Liver (tissue), 3 donors: ENCODE results near the gene SUCLG2.
A peak's percentile ranks its signal among the peaks of the same experiment; 100 is the strongest.

ENCODE experiments used
- EGR1 ChIP-seq, 2 donors: IDR thresholded peaks; 2 replicates each; pipeline ENCODE4 v1.6.1; 2016 to 2018; ENCODE audit warnings: antibody characterized with exemption in 2 of 2, low read depth in 2 of 2
- FOXA1 ChIP-seq: IDR thresholded peaks from 2 replicates; pipeline ENCODE4 v1.6.1; 2016; ENCODE audit warnings: antibody characterized with exemption
- SP1 ChIP-seq: IDR thresholded peaks from 2 replicates; pipeline ENCODE4 v1.6.1; 2018; ENCODE audit warnings: antibody characterized with exemption, mild to moderate bottlenecking
- TAF1 ChIP-seq: conservative IDR thresholded peaks from 2 replicates; pipeline ENCODE4 v1.6.1; 2016; ENCODE audit warnings: antibody characterized with exemption, mild to moderate bottlenecking
- YY1 ChIP-seq: IDR thresholded peaks from 2 replicates; pipeline ENCODE4 v1.6.1; 2016; ENCODE audit warnings: antibody characterized with exemption, mild to moderate bottlenecking
- TF ChIP-seq, protein P1 (sequence below): fragments of 150-350 bp; IDR thresholded peaks from 2 replicates; pipeline ENCODE4 v1.5.1; 2017; ENCODE audit warnings: improper control_type of control experiment, low read depth, low read length; ENCODE audit not compliant: missing input control
- TF ChIP-seq, protein P2 (sequence below): IDR thresholded peaks from 2 replicates; pipeline ENCODE4 v1.6.1; 2016; ENCODE audit warnings: antibody characterized with exemption, mild to moderate bottlenecking
- TF ChIP-seq, protein P3 (sequence below): IDR thresholded peaks from 2 replicates; pipeline ENCODE4 v1.6.1; 2016; ENCODE audit warnings: antibody characterized with exemption
- donor health status: healthy.
- donor health status: healthy.

DNA sequence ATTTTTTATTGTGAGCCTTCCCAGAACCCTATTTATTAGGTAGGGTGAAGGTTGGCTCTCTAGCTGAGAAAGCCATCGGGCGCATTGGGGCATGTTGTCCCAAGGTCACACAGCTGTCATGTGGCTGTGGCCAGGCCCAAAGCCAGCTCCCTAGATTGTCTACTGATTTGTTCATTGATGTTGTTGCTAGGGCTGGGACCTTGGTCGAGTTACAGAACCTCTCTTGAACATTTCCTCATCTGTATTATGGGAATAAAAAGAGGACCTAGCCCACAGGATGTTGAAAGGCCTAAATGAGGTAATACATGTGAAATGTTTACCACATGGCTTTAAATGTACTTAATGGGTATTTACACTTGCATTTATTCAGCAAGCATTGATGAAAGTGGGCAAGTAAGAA, 252.5 kb downstream of the SUCLG2 start:
- TF ChIP-seq FOXA1 (no peak), EGR1 (IDR thresholded peaks at IDR 0.05; ENCODE audit: low read depth in 2 of 2) (no peak), YY1 (no peak), SP1 (peak; percentile 63), TAF1 (no peak)
- TF ChIP-seq, protein P1, sequence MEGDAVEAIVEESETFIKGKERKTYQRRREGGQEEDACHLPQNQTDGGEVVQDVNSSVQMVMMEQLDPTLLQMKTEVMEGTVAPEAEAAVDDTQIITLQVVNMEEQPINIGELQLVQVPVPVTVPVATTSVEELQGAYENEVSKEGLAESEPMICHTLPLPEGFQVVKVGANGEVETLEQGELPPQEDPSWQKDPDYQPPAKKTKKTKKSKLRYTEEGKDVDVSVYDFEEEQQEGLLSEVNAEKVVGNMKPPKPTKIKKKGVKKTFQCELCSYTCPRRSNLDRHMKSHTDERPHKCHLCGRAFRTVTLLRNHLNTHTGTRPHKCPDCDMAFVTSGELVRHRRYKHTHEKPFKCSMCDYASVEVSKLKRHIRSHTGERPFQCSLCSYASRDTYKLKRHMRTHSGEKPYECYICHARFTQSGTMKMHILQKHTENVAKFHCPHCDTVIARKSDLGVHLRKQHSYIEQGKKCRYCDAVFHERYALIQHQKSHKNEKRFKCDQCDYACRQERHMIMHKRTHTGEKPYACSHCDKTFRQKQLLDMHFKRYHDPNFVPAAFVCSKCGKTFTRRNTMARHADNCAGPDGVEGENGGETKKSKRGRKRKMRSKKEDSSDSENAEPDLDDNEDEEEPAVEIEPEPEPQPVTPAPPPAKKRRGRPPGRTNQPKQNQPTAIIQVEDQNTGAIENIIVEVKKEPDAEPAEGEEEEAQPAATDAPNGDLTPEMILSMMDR: no peak
- TF ChIP-seq, protein P2, sequence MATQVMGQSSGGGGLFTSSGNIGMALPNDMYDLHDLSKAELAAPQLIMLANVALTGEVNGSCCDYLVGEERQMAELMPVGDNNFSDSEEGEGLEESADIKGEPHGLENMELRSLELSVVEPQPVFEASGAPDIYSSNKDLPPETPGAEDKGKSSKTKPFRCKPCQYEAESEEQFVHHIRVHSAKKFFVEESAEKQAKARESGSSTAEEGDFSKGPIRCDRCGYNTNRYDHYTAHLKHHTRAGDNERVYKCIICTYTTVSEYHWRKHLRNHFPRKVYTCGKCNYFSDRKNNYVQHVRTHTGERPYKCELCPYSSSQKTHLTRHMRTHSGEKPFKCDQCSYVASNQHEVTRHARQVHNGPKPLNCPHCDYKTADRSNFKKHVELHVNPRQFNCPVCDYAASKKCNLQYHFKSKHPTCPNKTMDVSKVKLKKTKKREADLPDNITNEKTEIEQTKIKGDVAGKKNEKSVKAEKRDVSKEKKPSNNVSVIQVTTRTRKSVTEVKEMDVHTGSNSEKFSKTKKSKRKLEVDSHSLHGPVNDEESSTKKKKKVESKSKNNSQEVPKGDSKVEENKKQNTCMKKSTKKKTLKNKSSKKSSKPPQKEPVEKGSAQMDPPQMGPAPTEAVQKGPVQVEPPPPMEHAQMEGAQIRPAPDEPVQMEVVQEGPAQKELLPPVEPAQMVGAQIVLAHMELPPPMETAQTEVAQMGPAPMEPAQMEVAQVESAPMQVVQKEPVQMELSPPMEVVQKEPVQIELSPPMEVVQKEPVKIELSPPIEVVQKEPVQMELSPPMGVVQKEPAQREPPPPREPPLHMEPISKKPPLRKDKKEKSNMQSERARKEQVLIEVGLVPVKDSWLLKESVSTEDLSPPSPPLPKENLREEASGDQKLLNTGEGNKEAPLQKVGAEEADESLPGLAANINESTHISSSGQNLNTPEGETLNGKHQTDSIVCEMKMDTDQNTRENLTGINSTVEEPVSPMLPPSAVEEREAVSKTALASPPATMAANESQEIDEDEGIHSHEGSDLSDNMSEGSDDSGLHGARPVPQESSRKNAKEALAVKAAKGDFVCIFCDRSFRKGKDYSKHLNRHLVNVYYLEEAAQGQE: no peak
- TF ChIP-seq, protein P3, sequence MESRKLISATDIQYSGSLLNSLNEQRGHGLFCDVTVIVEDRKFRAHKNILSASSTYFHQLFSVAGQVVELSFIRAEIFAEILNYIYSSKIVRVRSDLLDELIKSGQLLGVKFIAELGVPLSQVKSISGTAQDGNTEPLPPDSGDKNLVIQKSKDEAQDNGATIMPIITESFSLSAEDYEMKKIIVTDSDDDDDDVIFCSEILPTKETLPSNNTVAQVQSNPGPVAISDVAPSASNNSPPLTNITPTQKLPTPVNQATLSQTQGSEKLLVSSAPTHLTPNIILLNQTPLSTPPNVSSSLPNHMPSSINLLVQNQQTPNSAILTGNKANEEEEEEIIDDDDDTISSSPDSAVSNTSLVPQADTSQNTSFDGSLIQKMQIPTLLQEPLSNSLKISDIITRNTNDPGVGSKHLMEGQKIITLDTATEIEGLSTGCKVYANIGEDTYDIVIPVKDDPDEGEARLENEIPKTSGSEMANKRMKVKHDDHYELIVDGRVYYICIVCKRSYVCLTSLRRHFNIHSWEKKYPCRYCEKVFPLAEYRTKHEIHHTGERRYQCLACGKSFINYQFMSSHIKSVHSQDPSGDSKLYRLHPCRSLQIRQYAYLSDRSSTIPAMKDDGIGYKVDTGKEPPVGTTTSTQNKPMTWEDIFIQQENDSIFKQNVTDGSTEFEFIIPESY: peak; percentile 14
